ENCODE data around the gene WDR12.
"Not testable (repeated sequence)": the region's sequence is repeated elsewhere in the genome, so short reads cannot be mapped to it uniquely, and the experiment has no call there.

Gene WDR12

DNA sequence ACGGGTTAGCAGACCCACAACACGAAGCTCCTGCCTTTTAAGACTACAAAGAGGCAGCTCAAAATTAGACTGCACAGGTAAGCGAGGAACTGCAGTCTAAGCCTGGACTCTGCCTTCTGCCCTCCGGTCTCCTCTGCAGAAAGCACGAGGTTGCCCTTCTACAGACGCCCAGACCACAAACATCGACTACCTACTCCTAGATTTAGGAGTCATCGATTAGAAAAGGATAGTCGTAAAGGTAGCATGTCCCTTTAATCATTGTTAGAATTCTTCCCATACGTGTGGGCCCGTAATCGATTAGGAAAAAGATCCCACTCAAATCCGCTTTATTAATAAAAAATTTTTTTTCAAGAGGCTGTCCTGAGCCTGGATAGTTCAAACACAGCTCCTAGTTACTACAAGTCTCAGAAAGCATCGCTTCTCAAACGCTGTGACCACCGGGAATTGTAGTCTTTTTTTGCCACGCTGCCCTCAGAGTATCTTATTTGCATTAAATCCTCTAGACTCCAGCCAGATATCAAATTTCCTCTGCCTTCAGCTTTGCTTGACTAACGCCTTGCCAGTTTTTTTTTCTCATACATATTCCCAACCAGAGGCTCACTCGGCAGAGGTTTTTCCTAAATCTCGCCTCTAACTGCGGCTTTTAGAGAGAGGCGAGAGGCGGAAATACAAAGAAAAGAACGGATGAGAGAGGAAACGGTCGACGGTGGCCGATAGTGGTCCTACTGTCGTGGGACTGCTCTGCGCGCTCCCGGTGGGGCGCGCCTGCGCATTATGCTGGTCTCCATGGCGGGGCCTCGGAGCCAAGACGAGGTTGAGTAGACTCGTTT is at the start of gene WDR12, which contains the start of gene CARF:
TSS of gene WDR12 (minus strand) at position 162 of the 830 bp plus-strand sequence. CDS start 197 bp downstream, outside the sequence.
TSS of gene CARF (plus strand) at position 764 of the 830 bp plus-strand sequence. CDS start 29,628 bp downstream, outside the sequence.
- no peaks in the 10 kb centered on the region for H3K9me2 ChIP-seq (replicated peaks; ENCODE audit: insufficient read depth, low read length)
- no peaks in the 10 kb centered on the region for H3K27me3 ChIP-seq (ENCODE audit: low read length)
- H3K9me3 ChIP-seq (ENCODE audit: insufficient read depth, low read length): no peaks in the 10 kb centered on the region
- no peak for TF ChIP-seq EZH2phosphoT487 (conservative IDR thresholded peaks at IDR 0.05; ENCODE audit: low read length)
- TF ChIP-seq, protein P1, sequence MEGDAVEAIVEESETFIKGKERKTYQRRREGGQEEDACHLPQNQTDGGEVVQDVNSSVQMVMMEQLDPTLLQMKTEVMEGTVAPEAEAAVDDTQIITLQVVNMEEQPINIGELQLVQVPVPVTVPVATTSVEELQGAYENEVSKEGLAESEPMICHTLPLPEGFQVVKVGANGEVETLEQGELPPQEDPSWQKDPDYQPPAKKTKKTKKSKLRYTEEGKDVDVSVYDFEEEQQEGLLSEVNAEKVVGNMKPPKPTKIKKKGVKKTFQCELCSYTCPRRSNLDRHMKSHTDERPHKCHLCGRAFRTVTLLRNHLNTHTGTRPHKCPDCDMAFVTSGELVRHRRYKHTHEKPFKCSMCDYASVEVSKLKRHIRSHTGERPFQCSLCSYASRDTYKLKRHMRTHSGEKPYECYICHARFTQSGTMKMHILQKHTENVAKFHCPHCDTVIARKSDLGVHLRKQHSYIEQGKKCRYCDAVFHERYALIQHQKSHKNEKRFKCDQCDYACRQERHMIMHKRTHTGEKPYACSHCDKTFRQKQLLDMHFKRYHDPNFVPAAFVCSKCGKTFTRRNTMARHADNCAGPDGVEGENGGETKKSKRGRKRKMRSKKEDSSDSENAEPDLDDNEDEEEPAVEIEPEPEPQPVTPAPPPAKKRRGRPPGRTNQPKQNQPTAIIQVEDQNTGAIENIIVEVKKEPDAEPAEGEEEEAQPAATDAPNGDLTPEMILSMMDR (IDR thresholded peaks at IDR 0.05; ENCODE audit: insufficient read depth, low read length, poor library complexity, severe bottlenecking): no peak
- H3K4me2 ChIP-seq (ENCODE audit: low read depth, low read length, poor library complexity, severe bottlenecking): peak within 1 kb of the TSS; percentile 100
- H3K36me3 ChIP-seq (ENCODE audit: low read length): peaks cover 6% of the 10 kb centered on the region; the same call in 1 of the 2 replicates
- 0 out of 2 replicates have a peak, but pooled peaks cover 2% of the 10 kb centered on the region for H3F3A ChIP-seq (ENCODE audit: insufficient read depth)
- peaks cover 44% of the 10 kb centered on the region for H3K79me2 ChIP-seq (ENCODE audit: insufficient read depth, low read length)
- H2AFZ ChIP-seq (ENCODE audit: low read depth, low read length, severe bottlenecking): peak within 1 kb of the TSS; percentile 99
- H3K4me3 ChIP-seq (ENCODE audit: insufficient read depth, low read length, poor library complexity, severe bottlenecking): peak within 1 kb of the TSS; percentile 100
- H4K20me1 ChIP-seq (ENCODE audit: low read depth, low read length): no peaks in the 10 kb centered on the region
- H3K27ac ChIP-seq (ENCODE audit: low read depth, low read length): peak within 1 kb of the TSS; percentile 91
- H3K9ac ChIP-seq (ENCODE audit: low read length): peak within 1 kb of the TSS; percentile 90

DNA sequence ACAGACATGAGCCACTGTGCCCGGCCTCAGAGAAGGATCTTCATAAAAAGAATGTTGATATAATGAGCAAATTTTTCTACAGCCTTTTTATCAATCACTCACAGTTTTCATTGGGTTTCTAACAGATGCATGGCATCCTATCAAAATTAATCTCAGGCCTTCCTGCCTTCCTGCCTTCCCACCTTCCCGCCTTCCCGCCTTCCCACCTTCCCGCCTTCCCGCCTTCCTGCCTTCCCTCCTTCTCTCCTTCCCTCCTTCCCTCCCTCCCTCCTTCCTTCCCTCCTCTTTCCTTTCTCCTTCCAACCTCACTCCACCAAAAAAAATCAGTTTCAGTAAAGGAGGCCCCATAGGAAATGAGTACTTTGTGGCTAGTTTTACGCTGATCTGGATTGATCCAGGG is 49.1 kb upstream of the WDR12 start:
- Histone ChIP-seq H3K79me2 (ENCODE audit: insufficient read depth, low read length) (no peaks in the 10 kb centered on the region), H3K9me2 (replicated peaks; ENCODE audit: insufficient read depth, low read length) (no peaks in the 10 kb centered on the region), H3F3A (ENCODE audit: insufficient read depth) (peaks cover 3% of the 10 kb centered on the region; the same call in 1 of the 2 replicates), H3K4me2 (ENCODE audit: low read depth, low read length, poor library complexity, severe bottlenecking) (no peak overlapping the region), H4K20me1 (ENCODE audit: low read depth, low read length) (no peaks in the 10 kb centered on the region), H3K27me3 (ENCODE audit: low read length) (no peaks in the 10 kb centered on the region), H3K36me3 (ENCODE audit: low read length) (no peaks in the 10 kb centered on the region), H2AFZ (ENCODE audit: low read depth, low read length, severe bottlenecking) (no peak overlapping the region), H3K27ac (ENCODE audit: low read depth, low read length) (no peak overlapping the region), H3K4me3 (ENCODE audit: insufficient read depth, low read length, poor library complexity, severe bottlenecking) (no peak overlapping the region), H3K9me3 (ENCODE audit: insufficient read depth, low read length) (no peaks in the 10 kb centered on the region), H3K9ac (ENCODE audit: low read length) (no peak overlapping the region)
- TF ChIP-seq, protein P1 (IDR thresholded peaks at IDR 0.05; ENCODE audit: insufficient read depth, low read length, poor library complexity, severe bottlenecking): no peak
- no peak for TF ChIP-seq EZH2phosphoT487 (conservative IDR thresholded peaks at IDR 0.05; ENCODE audit: low read length)

DNA sequence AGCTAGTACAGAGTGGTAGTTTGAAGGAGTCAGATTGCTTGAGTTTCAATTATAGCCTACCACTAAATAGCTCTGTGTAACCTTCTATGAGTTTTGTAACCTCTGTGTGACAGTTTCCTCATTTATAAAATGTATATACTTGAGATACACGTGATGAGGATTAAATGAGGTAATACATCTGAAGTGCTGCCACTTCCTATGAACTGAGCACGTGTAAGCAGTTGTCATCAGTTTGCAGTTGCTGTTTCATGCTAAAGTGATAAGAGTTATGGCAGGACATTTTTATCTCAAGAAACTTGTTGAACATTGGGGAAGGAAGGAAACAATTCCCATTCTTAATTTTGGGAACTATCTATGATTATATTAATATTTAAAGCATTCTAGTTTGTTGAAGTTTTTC is 39.1 kb upstream of the WDR12 start:
- Histone ChIP-seq H3K9ac (ENCODE audit: low read length) (no peak overlapping the region), H3K4me2 (ENCODE audit: low read depth, low read length, poor library complexity, severe bottlenecking) (no peak overlapping the region), H3K36me3 (ENCODE audit: low read length) (0 out of 2 replicates have a peak, but pooled peaks cover 3% of the 10 kb centered on the region), H3K79me2 (ENCODE audit: insufficient read depth, low read length) (no peaks in the 10 kb centered on the region), H3K9me3 (ENCODE audit: insufficient read depth, low read length) (no peaks in the 10 kb centered on the region), H3K4me3 (ENCODE audit: insufficient read depth, low read length, poor library complexity, severe bottlenecking) (no peak overlapping the region), H2AFZ (ENCODE audit: low read depth, low read length, severe bottlenecking) (no peak overlapping the region), H4K20me1 (ENCODE audit: low read depth, low read length) (no peaks in the 10 kb centered on the region), H3K27ac (ENCODE audit: low read depth, low read length) (no peak overlapping the region), H3K9me2 (replicated peaks; ENCODE audit: insufficient read depth, low read length) (no peaks in the 10 kb centered on the region), H3F3A (ENCODE audit: insufficient read depth) (no peaks in the 10 kb centered on the region; the same call in 1 of the 2 replicates), H3K27me3 (ENCODE audit: low read length) (no peaks in the 10 kb centered on the region)
- TF ChIP-seq EZH2phosphoT487 (conservative IDR thresholded peaks at IDR 0.05; ENCODE audit: low read length): no peak
- TF ChIP-seq, protein P1 (IDR thresholded peaks at IDR 0.05; ENCODE audit: insufficient read depth, low read length, poor library complexity, severe bottlenecking): no peak

DNA sequence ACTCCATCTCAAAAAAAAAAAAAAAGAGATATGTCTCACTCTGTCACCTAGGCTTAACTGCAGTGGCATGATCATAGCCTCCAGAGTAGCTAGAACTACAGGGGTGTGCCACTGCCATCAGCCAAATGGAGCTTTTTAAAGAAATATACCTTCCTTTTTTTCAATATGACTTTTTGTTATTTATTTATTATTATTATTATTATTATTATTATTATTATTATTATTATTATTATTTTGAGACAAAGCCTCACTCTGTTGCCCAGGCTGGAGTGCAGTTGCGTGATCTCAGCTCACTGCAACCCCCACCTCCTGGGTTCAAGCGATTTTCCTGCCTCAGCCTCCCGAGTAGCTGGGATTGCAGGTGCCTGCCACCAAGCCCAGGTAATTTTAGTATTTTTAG is 37.9 kb upstream of the WDR12 start:
- H3K9ac ChIP-seq (ENCODE audit: low read length); H3F3A ChIP-seq (ENCODE audit: insufficient read depth); H4K20me1 ChIP-seq (ENCODE audit: low read depth, low read length); H3K4me3 ChIP-seq (ENCODE audit: insufficient read depth, low read length, poor library complexity, severe bottlenecking); H3K9me2 ChIP-seq (replicated peaks; ENCODE audit: insufficient read depth, low read length); H3K27ac ChIP-seq (ENCODE audit: low read depth, low read length); H3K9me3 ChIP-seq (ENCODE audit: insufficient read depth, low read length); H3K27me3 ChIP-seq (ENCODE audit: low read length); H3K4me2 ChIP-seq (ENCODE audit: low read depth, low read length, poor library complexity, severe bottlenecking); H2AFZ ChIP-seq (ENCODE audit: low read depth, low read length, severe bottlenecking); H3K79me2 ChIP-seq (ENCODE audit: insufficient read depth, low read length): not testable (repeated sequence)
- H3K36me3 ChIP-seq (ENCODE audit: low read length): peaks cover 10% of the 10 kb centered on the region; the same call in 1 of the 2 replicates
